ENCODE measurements around the gene NAA38. TPM values are rescaled to one million over a fixed set of nuclear protein-coding genes. Genes with fewer than 3 reads are reported as not detected.

Gene NAA38
- total RNA-seq, 4 donors from 2014 or later, result 68.0 to 184 (median 96.7) TPM

GRCh38 chr17:7850701-7851437 is 6.5 kb downstream of the NAA38 start:
- no peak for TF ChIP-seq CTCF (IDR thresholded peaks at IDR 0.05; ENCODE audit: low read depth)

- TF ChIP-seq CTCF (IDR thresholded peaks at IDR 0.05; ENCODE audit: low read depth), result no peak
Observed at GRCh38 chr17:7849751-7850504, 7.4 kb downstream of the NAA38 start.

- TF ChIP-seq CTCF (IDR thresholded peaks at IDR 0.05; ENCODE audit: low read depth), result no peak
Observed at GRCh38 chr17:7849130-7849750, 8.1 kb downstream of the NAA38 start.

- TF ChIP-seq CTCF (IDR thresholded peaks at IDR 0.05; ENCODE audit: low read depth), result no peak
Observed at GRCh38 chr17:7848739-7849129, 8.6 kb downstream of the NAA38 start.

- no peak for TF ChIP-seq CTCF (IDR thresholded peaks at IDR 0.05; ENCODE audit: low read depth)
Observed at GRCh38 chr17:7848131-7848579, 9.2 kb downstream of the NAA38 start.

GRCh38 chr17:7846765-7847661 is 10.3 kb downstream of the NAA38 start:
- no peak for TF ChIP-seq CTCF (IDR thresholded peaks at IDR 0.05; ENCODE audit: low read depth)
